HG03097 (cell line): Measurements from ENCODE around the gene HS6ST3.

Source experiments
- ATAC-seq: cut with Tn5 transposase; IDR thresholded peaks from one replicate; pipeline ENCODE4 v1.9.1; 2021; ENCODE audit not compliant: unreplicated experiment, low FRiP score

The HS6ST3 gene

GRCh38 chr13:96294930-96295881, 205.3 kb downstream of the HS6ST3 start:
- no peak for ATAC-seq

GRCh38 chr13:96297360-96297759, 207.5 kb downstream of the HS6ST3 start:
- no peak for ATAC-seq

- ATAC-seq = no peak
Measured at GRCh38 chr13:96299235-96299634, 209.3 kb downstream of the HS6ST3 start.

GRCh38 chr13:96308568-96308967, 218.7 kb downstream of the HS6ST3 start:
- no peak for ATAC-seq

- ATAC-seq = no peak
Measured at GRCh38 chr13:96314974-96315373, 225.1 kb downstream of the HS6ST3 start.

- no peak for ATAC-seq
Measured at GRCh38 chr13:96338030-96338429, 248.1 kb downstream of the HS6ST3 start.

- no peak for ATAC-seq
Measured at GRCh38 chr13:96342286-96342685, 252.4 kb downstream of the HS6ST3 start.

GRCh38 chr13:96342852-96343465, 253.1 kb downstream of the HS6ST3 start:
- ATAC-seq = no peak

GRCh38 chr13:96346921-96347320, 257.0 kb downstream of the HS6ST3 start:
- ATAC-seq = no peak

- no peak for ATAC-seq
Measured at GRCh38 chr13:96373597-96373996, 283.7 kb downstream of the HS6ST3 start.

GRCh38 chr13:96377835-96378234, 287.9 kb downstream of the HS6ST3 start:
- ATAC-seq = no peak

GRCh38 chr13:96379967-96380366, 290.1 kb downstream of the HS6ST3 start:
- no peak for ATAC-seq

GRCh38 chr13:96381681-96382080, 291.8 kb downstream of the HS6ST3 start:
- no peak for ATAC-seq

GRCh38 chr13:96388598-96388997, 298.7 kb downstream of the HS6ST3 start:
- no peak for ATAC-seq

GRCh38 chr13:96391606-96392005, 301.7 kb downstream of the HS6ST3 start:
- no peak for ATAC-seq

GRCh38 chr13:96397807-96398206, 307.9 kb downstream of the HS6ST3 start:
- no peak for ATAC-seq

- ATAC-seq = no peak
Measured at GRCh38 chr13:96398486-96398885, 308.6 kb downstream of the HS6ST3 start.

- no peak for ATAC-seq
Measured at GRCh38 chr13:96403241-96403640, 313.3 kb downstream of the HS6ST3 start.

GRCh38 chr13:96403651-96404050, 313.7 kb downstream of the HS6ST3 start:
- ATAC-seq = no peak

- no peak for ATAC-seq
Measured at GRCh38 chr13:96415831-96416385, 326.0 kb downstream of the HS6ST3 start.

- ATAC-seq = no peak
Measured at GRCh38 chr13:96417939-96418685, 328.2 kb downstream of the HS6ST3 start.
